ENCODE measurements around the gene LCE1B.

LCE1B gene

GRCh38 chr1:152860129-152860528, 48.4 kb downstream of the LCE1B start:
- DNase-seq (ENCODE audit: low read depth in 2 of 2) = no peak

GRCh38 chr1:152861374-152861773, 49.6 kb downstream of the LCE1B start:
- DNase-seq (ENCODE audit: low read depth in 2 of 2) = no peak

Measured in activated CD8-positive, alpha-beta memory T cell treated with anti-CD3 and anti-CD28 coated beads for 4 hours (primary cell).